Upper lobe of left lung (tissue), 6 donors: ENCODE measurements around the gene ZNF576. TPM values are rescaled to one million over a fixed set of nuclear protein-coding genes. Genes with fewer than 3 reads are reported as not detected.

Source experiments
- ATAC-seq, 2 donors: fragments of 200-7000 bp; cut with Tn5 transposase; one replicate each; pipeline ENCODE4 v1.9.1; 2022; ENCODE audit warnings: mild to moderate bottlenecking in 2 of 2, moderate library complexity in 2 of 2; ENCODE audit not compliant: low FRiP score in 2 of 2
- DNase-seq, 2 donors: peaks; one replicate each; pipeline ENCODE4 v3.0.0-alpha.2; 2019 to 2020
- H3K27ac ChIP-seq, 4 donors: fragments of 200-600 bp; sonication (generic); one replicate each; pipeline ENCODE4 v1.5.1; 2016 to 2019
- H3K27me3 ChIP-seq, 4 donors: fragments of 200-600 bp; sonication (generic); one replicate each; pipeline ENCODE4 v1.5.1; 2017 to 2019
- H3K36me3 ChIP-seq, 4 donors: fragments of 200-600 bp; sonication (generic); one replicate each; pipeline ENCODE4 v1.5.1; 2016 to 2019
- H3K4me1 ChIP-seq, 4 donors: fragments of 200-600 bp; sonication (generic); one replicate each; pipeline ENCODE4 v1.5.1; 2018 to 2019
- H3K4me3 ChIP-seq, 4 donors: fragments of 200-600 bp; sonication (generic); one replicate each; pipeline ENCODE4 v1.5.1; 2017 to 2019; ENCODE audit warnings: mild to moderate bottlenecking in 2 of 4, moderate library complexity in 1 of 4
- H3K9me3 ChIP-seq, 4 donors: fragments of 200-600 bp; sonication (generic); one replicate each; pipeline ENCODE4 v1.5.1; 2018 to 2019
- EP300 ChIP-seq, 4 donors: sonication (generic); formaldehyde crosslinking; IDR thresholded peaks; one replicate each; pipeline ENCODE4 v1.5.1; 2017; ENCODE audit warnings: antibody characterized with exemption in 4 of 4, control low read depth in 2 of 4
- POLR2A ChIP-seq, 4 donors: fragments of 450-650 bp; IDR thresholded peaks; one replicate each; pipeline ENCODE4 v1.5.1; 2016 to 2017; ENCODE audit warnings: antibody characterized with exemption in 4 of 4, mild to moderate bottlenecking in 2 of 4
- POLR2AphosphoS5 ChIP-seq, 2 donors: sonication (generic); formaldehyde crosslinking; IDR thresholded peaks; one replicate each; pipeline ENCODE4 v1.5.1; 2017; ENCODE audit warnings: antibody characterized with exemption in 2 of 2
- WGBS, 2 donors: methylation state at CpG; one replicate each; pipeline ENCODE4 v1.1.5; 2017 to 2018; 5-methylcytosine and 5-hydroxymethylcytosine counted together
- total RNA-seq, 6 donors: library from RNA; depleted of rRNA in 4 of 6; stranded (reverse); fragments of >200 nt in 4 of 6; gene quantifications; one replicate each; pipeline versions ENCODE4 v1.1.0 to v1.2.1, GENCODE V29; 2016 to 2021
- TF ChIP-seq, protein P1 (sequence below), 6 experiments: fragments of 450-650 bp in 4 of 6; fragments of 200-600 bp in 2 of 6; sonication (generic) in 2 of 6; IDR thresholded peaks; one replicate each; pipeline ENCODE4 v1.5.1; 2016 to 2019; ENCODE audit warnings: antibody characterized with exemption in 6 of 6
- donor health status: DM: no; HTN: no; CAD: no; lungs with moderate emphysema.
- donor health status: DM: no; HTN: yes; CAD: no; lungs with severe emphysema.

Gene ZNF576
- total RNA-seq, 6 donors from 2014 or later, result 3.1 to 15.6 (median 7.8) TPM

DNA sequence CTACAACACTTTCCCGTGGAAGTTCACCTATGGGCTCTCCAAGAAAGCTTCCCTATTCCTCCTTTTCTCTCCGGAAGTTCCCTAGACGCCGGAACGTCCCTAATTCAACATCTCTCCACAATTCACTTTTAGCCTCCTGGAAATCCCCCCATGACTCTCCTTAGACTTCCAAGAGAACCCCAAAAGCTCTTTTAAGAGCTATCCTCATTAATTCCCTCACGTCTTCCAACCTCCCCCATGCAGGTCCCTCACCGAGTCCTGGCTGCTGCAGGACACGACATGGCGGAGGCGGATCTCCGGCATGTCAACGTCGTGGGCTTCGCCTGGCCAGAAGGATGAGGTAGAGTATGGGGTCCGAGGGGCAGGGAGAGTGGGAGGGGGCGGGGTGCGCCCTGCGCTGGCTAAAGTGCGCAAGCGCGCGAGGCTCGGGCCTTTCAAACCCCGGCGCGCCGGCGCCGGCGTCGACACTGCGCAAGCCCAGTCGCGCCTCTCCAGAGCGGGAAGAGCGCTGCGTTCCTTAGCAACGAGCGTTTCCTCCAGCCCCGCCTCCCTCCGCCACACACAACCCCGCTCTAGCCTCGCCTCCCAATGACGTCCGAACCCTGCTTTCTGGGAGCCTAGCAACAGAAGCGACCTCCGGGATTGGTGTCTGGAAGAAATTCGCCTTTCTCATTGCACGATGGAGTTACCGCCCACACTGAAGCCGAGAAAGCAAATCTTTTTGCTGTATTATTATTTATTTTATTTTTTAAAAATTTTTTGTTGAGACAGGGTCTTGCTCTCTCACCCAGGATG lies 21.0 kb upstream of the ZNF576 start, which contains the start of the genes PINLYP and XRCC1:
PINLYP (plus strand) TSS at position 646 of the 795 bp plus-strand sequence. CDS start 1,391 bp downstream, outside the sequence.
XRCC1 (minus strand) TSS at position 372 of the 795 bp plus-strand sequence; CDS start at position 303, 69 bp downstream.
- peaks cover 0 to 13% (median 2%) of the 10 kb centered on the region in 4 donors for H3K36me3 ChIP-seq
- peak; percentile 98 to 99 for DNase-seq
- H3K4me3 ChIP-seq, result peak within 1 kb of the TSS; percentile 80 to 91 (median 86)
- peaks cover 12 to 29% (median 24%) of the 10 kb centered on the region in 4 donors for H3K4me1 ChIP-seq
- peak within 1 kb of the TSS; percentile 88 to 92 (median 89) for H3K27ac ChIP-seq
- TF ChIP-seq, protein P1, sequence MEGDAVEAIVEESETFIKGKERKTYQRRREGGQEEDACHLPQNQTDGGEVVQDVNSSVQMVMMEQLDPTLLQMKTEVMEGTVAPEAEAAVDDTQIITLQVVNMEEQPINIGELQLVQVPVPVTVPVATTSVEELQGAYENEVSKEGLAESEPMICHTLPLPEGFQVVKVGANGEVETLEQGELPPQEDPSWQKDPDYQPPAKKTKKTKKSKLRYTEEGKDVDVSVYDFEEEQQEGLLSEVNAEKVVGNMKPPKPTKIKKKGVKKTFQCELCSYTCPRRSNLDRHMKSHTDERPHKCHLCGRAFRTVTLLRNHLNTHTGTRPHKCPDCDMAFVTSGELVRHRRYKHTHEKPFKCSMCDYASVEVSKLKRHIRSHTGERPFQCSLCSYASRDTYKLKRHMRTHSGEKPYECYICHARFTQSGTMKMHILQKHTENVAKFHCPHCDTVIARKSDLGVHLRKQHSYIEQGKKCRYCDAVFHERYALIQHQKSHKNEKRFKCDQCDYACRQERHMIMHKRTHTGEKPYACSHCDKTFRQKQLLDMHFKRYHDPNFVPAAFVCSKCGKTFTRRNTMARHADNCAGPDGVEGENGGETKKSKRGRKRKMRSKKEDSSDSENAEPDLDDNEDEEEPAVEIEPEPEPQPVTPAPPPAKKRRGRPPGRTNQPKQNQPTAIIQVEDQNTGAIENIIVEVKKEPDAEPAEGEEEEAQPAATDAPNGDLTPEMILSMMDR (IDR thresholded peaks at IDR 0.05), result no peak
- TF ChIP-seq EP300 (IDR thresholded peaks at IDR 0.05) (peak in 1 of 4 donors; percentile 53), POLR2A (IDR thresholded peaks at IDR 0.05) (peak in 1 of 4 donors; percentile 65), POLR2AphosphoS5 (IDR thresholded peaks at IDR 0.05) (peak; percentile 74 to 87)
- H3K27me3 ChIP-seq, result no peaks in the 10 kb centered on the region
- 0% methylated on average over 20 to 51 of the region's 51 CpGs for WGBS, 2 donors
- H3K9me3 ChIP-seq, result no peaks in the 10 kb centered on the region
- ATAC-seq, result peak; percentile 98 to 99

DNA sequence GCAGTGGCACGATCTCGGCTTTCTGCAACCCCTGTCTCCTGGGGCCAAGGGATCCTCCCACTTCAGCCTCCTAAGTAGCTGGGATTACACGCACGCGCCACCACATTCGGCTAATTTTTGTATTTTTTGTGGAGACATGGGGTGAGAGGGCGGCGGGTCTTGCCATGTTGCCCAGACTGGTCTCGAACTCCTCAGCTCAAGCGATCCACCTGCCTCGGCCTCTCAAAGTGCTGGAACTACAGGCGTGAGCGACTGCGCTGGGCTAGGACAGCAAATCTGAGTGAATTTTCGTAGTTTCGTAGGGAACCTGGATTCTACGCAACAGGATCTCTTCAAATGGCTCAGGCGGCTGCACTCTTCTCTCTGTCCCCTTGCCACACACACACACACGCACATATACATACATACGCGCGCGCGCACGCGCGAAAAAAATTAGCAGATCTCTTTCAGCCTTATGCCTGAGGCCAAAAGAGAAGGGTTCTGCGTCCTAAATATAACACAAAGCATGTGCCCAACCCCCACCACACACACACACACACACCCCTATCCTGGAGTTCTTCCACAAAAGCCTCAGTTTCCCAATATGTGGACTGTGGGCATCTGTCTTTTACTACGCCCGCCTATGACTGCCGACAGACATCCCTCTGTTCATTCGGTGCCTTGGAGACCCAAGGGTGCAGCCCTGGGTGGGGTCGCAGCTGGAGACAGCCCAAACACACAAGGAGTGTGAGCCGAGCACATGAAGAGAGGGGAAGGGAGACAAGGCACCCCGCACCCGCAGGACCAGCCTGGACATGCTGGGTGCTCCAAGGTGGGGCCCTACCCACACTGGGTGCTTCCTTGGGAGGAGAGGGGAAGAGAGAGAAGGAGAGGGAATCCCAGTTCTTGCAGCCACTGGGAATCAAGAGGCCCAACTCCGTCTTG lies 20.2 kb upstream of the ZNF576 start:
- peak overlapping the region in 3 of 4 donors; percentile 40 to 90 (median 88) for H3K27ac ChIP-seq
- no peaks in the 10 kb centered on the region for H3K27me3 ChIP-seq
- TF ChIP-seq EP300 (IDR thresholded peaks at IDR 0.05), result no peak
- peak overlapping the region in 3 of 4 donors; percentile 80 to 88 (median 84) for H3K4me3 ChIP-seq
- 74 to 80% methylated on average over 37 of the region's 37 CpGs for WGBS, 2 donors
- peaks cover 0 to 12% (median 2%) of the 10 kb centered on the region in 4 donors for H3K36me3 ChIP-seq
- peaks cover 12 to 33% (median 27%) of the 10 kb centered on the region in 4 donors for H3K4me1 ChIP-seq
- DNase-seq, result no peak
- no peaks in the 10 kb centered on the region for H3K9me3 ChIP-seq
- no peak for ATAC-seq

DNA sequence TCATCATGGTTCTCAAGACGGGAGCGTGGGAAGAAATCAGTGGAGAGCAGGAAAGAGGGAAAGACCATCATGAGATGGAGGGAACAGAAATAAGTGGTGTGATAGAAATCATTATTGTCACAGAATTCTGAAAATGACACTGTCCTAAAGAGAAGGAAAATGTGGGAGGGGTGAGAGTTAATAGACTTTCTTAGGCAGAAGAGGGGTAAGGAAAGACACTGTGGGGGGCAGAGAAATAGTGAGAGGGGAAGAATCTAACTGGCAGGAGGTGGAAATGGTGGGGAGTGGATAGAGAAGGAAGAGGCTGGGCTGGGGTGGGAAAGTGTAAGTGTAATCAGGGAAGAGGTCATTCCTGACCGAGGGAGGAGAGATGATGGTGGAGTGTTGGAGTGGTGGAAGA lies 17.6 kb upstream of the ZNF576 start:
- Histone ChIP-seq H3K27me3 (no peaks in the 10 kb centered on the region), H3K4me3 (no peak overlapping the region), H3K27ac (no peak overlapping the region), H3K36me3 (no peaks in the 10 kb centered on the region), H3K4me1 (peaks cover 16 to 26% (median 22%) of the 10 kb centered on the region in 4 donors), H3K9me3 (no peaks in the 10 kb centered on the region)
- TF ChIP-seq, protein P1 (IDR thresholded peaks at IDR 0.05), result no peak
- TF ChIP-seq POLR2A (IDR thresholded peaks at IDR 0.05) (no peak), POLR2AphosphoS5 (IDR thresholded peaks at IDR 0.05) (no peak), EP300 (IDR thresholded peaks at IDR 0.05) (no peak)
- no peak for DNase-seq
- WGBS, 2 donors, result 90 to 91% methylated on average over 3 of the region's 3 CpGs
- no peak for ATAC-seq

- Histone ChIP-seq H3K4me3 (peak overlapping the region in 2 of 4 donors; percentile 53), H3K36me3 (peaks cover 0 to 10% (median 0%) of the 10 kb centered on the region in 4 donors), H3K27me3 (no peaks in the 10 kb centered on the region), H3K9me3 (no peaks in the 10 kb centered on the region), H3K4me1 (peaks cover 2 to 13% (median 9%) of the 10 kb centered on the region in 4 donors), H3K27ac (peak overlapping the region in 2 of 4 donors; percentile 76 to 79)
- WGBS, 2 donors, result 65 to 71% methylated on average over 7 of the region's 7 CpGs
- DNase-seq (no peak), ATAC-seq (no peak)
- TF ChIP-seq POLR2A (IDR thresholded peaks at IDR 0.05) (no peak), EP300 (IDR thresholded peaks at IDR 0.05) (no peak), POLR2AphosphoS5 (IDR thresholded peaks at IDR 0.05) (no peak)
- TF ChIP-seq, protein P1 (IDR thresholded peaks at IDR 0.05), result no peak
Observed at GRCh38 chr19:43581467-43581866, 14.9 kb upstream of the ZNF576 start.
